Panc1 (cell line): ENCODE measurements around the gene CISTR.

Source experiments
- POLR2AphosphoS5 ChIP-seq: IDR thresholded peaks from 2 replicates; pipeline ENCODE4 v1.6.1; 2012; ENCODE audit warnings: mild to moderate bottlenecking, low read depth, low read length, moderate library complexity
- TCF7L2 ChIP-seq: IDR thresholded peaks from 2 replicates; pipeline ENCODE4 v1.6.1; 2011; ENCODE audit warnings: mild to moderate bottlenecking, low read depth, low read length, inconsistent platforms
- TF ChIP-seq, protein P1 (sequence below): fragments of 450-650 bp; IDR thresholded peaks from 2 replicates; pipeline ENCODE4 v1.5.1; 2017; ENCODE audit warnings: mild to moderate bottlenecking
- TF ChIP-seq, protein P2 (sequence below), 2 experiments: IDR thresholded peaks; 2 replicates each; pipeline ENCODE4 v1.6.1; 2011 to 2012; ENCODE audit warnings: low read depth in 2 of 2, control low read depth in 1 of 2, low read length in 1 of 2, mild to moderate bottlenecking in 1 of 2, moderate library complexity in 1 of 2; ENCODE audit not compliant: insufficient read depth in 1 of 2

DNA sequence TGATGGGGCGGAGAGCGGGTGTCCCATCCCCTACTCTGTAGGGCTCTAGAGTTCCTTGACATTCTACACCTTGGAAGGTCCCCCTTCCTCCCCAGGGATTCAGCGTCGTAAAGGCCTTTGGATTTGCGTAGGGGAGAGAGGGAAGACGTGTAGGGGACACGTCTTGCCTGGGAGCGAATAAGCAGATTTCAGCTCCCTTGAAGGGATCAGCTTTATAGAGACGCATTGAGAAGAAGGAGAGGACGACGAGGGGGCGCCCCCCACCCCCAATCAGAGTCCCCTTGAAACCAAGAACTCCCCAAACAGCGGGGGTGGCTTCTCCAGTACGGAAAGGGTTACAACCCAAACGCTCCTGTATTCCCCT, 24.9 kb downstream of the CISTR start:
- TF ChIP-seq, protein P1, sequence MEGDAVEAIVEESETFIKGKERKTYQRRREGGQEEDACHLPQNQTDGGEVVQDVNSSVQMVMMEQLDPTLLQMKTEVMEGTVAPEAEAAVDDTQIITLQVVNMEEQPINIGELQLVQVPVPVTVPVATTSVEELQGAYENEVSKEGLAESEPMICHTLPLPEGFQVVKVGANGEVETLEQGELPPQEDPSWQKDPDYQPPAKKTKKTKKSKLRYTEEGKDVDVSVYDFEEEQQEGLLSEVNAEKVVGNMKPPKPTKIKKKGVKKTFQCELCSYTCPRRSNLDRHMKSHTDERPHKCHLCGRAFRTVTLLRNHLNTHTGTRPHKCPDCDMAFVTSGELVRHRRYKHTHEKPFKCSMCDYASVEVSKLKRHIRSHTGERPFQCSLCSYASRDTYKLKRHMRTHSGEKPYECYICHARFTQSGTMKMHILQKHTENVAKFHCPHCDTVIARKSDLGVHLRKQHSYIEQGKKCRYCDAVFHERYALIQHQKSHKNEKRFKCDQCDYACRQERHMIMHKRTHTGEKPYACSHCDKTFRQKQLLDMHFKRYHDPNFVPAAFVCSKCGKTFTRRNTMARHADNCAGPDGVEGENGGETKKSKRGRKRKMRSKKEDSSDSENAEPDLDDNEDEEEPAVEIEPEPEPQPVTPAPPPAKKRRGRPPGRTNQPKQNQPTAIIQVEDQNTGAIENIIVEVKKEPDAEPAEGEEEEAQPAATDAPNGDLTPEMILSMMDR = no peak
- TF ChIP-seq, protein P2, sequence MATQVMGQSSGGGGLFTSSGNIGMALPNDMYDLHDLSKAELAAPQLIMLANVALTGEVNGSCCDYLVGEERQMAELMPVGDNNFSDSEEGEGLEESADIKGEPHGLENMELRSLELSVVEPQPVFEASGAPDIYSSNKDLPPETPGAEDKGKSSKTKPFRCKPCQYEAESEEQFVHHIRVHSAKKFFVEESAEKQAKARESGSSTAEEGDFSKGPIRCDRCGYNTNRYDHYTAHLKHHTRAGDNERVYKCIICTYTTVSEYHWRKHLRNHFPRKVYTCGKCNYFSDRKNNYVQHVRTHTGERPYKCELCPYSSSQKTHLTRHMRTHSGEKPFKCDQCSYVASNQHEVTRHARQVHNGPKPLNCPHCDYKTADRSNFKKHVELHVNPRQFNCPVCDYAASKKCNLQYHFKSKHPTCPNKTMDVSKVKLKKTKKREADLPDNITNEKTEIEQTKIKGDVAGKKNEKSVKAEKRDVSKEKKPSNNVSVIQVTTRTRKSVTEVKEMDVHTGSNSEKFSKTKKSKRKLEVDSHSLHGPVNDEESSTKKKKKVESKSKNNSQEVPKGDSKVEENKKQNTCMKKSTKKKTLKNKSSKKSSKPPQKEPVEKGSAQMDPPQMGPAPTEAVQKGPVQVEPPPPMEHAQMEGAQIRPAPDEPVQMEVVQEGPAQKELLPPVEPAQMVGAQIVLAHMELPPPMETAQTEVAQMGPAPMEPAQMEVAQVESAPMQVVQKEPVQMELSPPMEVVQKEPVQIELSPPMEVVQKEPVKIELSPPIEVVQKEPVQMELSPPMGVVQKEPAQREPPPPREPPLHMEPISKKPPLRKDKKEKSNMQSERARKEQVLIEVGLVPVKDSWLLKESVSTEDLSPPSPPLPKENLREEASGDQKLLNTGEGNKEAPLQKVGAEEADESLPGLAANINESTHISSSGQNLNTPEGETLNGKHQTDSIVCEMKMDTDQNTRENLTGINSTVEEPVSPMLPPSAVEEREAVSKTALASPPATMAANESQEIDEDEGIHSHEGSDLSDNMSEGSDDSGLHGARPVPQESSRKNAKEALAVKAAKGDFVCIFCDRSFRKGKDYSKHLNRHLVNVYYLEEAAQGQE (IDR thresholded peaks at IDR 0.05; ENCODE audit: insufficient read depth in 1 of 2, low read depth in 2 of 2, low read length in 1 of 2) = no peak
- TF ChIP-seq POLR2AphosphoS5 = no peak
- TF ChIP-seq TCF7L2 = no peak
